HUES48 (cell line): ENCODE measurements around the gene TMUB1.

Experiments
- H3K27ac ChIP-seq: one replicate; pipeline ENCODE4 v1.7.0; 2013; ENCODE audit warnings: low read depth, low read length, inconsistent platforms
- H3K27me3 ChIP-seq: 2 replicates; pipeline ENCODE4 v1.6.1; 2013; ENCODE audit warnings: mild to moderate bottlenecking, low read length; ENCODE audit not compliant: control insufficient read depth, insufficient read depth
- H3K36me3 ChIP-seq: 2 replicates; pipeline ENCODE4 v1.6.1; 2013; ENCODE audit warnings: low read length; ENCODE audit not compliant: control insufficient read depth, insufficient read depth
- H3K4me1 ChIP-seq: 2 replicates; pipeline ENCODE4 v1.6.1; 2013; ENCODE audit warnings: mild to moderate bottlenecking, low read length; ENCODE audit not compliant: control insufficient read depth, insufficient read depth
- H3K4me3 ChIP-seq: 2 replicates; pipeline ENCODE4 v1.5.1; 2013; ENCODE audit warnings: mild to moderate bottlenecking, low read depth, low read length
- H3K9ac ChIP-seq: 2 replicates; pipeline ENCODE4 v1.6.1; 2013; ENCODE audit warnings: mild to moderate bottlenecking, low read depth, low read length, moderate library complexity
- H3K9me3 ChIP-seq: 2 replicates; pipeline ENCODE4 v1.6.1; 2013; ENCODE audit warnings: low read length; ENCODE audit not compliant: control insufficient read depth, insufficient read depth

The TMUB1 gene

GRCh38 chr7:151088856-151089699, 5.8 kb upstream of the TMUB1 start:
- H3K4me1 ChIP-seq, result peaks cover 31% of the 10 kb centered on the region
- H3K4me3 ChIP-seq, result peak overlapping the region; percentile 80
- H3K27me3 ChIP-seq, result peaks cover 33% of the 10 kb centered on the region
- H3K36me3 ChIP-seq, result 0 out of 2 replicates have a peak, but pooled peaks cover 3% of the 10 kb centered on the region
- no peaks in the 10 kb centered on the region for H3K9me3 ChIP-seq
- H3K27ac ChIP-seq, result peak overlapping the region; percentile 57
- no peak overlapping the region for H3K9ac ChIP-seq

- Histone ChIP-seq H3K9ac (no peak overlapping the region), H3K36me3 (0 out of 2 replicates have a peak, but pooled peaks cover 3% of the 10 kb centered on the region), H3K27ac (peak overlapping the region; percentile 57), H3K4me1 (peaks cover 34% of the 10 kb centered on the region), H3K27me3 (peaks cover 37% of the 10 kb centered on the region), H3K9me3 (no peaks in the 10 kb centered on the region), H3K4me3 (peak overlapping the region; percentile 80)
Measured at GRCh38 chr7:151088019-151088855, 4.9 kb upstream of the TMUB1 start.

GRCh38 chr7:151087245-151088018, 4.1 kb upstream of the TMUB1 start:
- H3K4me1 ChIP-seq, result peaks cover 37% of the 10 kb centered on the region
- H3K9me3 ChIP-seq, result no peaks in the 10 kb centered on the region
- H3K9ac ChIP-seq, result peak overlapping the region; percentile 30; the same call in 1 of the 2 replicates
- peak overlapping the region; percentile 80 for H3K4me3 ChIP-seq
- H3K27me3 ChIP-seq, result peaks cover 37% of the 10 kb centered on the region
- H3K36me3 ChIP-seq, result 0 out of 2 replicates have a peak, but pooled peaks cover 1% of the 10 kb centered on the region
- H3K27ac ChIP-seq, result no peak overlapping the region

DNA sequence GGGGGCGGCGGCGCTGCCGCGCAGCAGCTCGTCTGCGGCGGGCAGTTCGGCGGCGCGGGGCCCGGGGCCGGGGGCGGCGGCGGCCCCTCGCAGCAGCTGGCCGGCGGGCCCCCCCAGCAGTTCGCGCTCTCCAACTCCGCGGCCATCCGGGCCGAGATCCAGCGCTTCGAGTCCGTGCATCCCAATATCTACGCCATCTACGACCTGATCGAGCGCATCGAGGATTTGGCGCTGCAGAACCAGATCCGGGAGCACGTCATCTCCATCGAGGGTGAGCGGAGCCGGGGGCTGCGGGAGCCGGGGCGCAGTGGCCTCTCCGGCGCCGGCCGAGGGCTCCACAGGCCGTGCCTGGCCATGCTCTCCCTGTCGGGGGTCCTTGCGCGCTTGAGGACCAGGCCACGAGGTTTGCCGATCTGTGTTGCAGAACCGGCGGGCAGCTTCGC, 3.5 kb upstream of the TMUB1 start:
- Histone ChIP-seq H3K4me3 (peak overlapping the region; percentile 80), H3K9ac (peak overlapping the region; percentile 30; the same call in 1 of the 2 replicates), H3K9me3 (no peaks in the 10 kb centered on the region), H3K27me3 (peaks cover 37% of the 10 kb centered on the region), H3K4me1 (peaks cover 42% of the 10 kb centered on the region), H3K36me3 (no peaks in the 10 kb centered on the region), H3K27ac (no peak overlapping the region)

GRCh38 chr7:151085691-151086620, 2.7 kb upstream of the TMUB1 start, which contains the start of gene AGAP3:
Gene AGAP3, plus strand, starts transcription at chr7:151086475. Its CDS starts 267 bp downstream, at chr7:151086742.
- Histone ChIP-seq H3K36me3 (no peaks in the 10 kb centered on the region), H3K27ac (peak within 1 kb of the TSS; percentile 78), H3K27me3 (peaks cover 37% of the 10 kb centered on the region), H3K4me1 (peaks cover 44% of the 10 kb centered on the region), H3K9ac (peak within 1 kb of the TSS; percentile 30; the same call in 1 of the 2 replicates), H3K4me3 (peak within 1 kb of the TSS; percentile 80), H3K9me3 (no peaks in the 10 kb centered on the region)

DNA sequence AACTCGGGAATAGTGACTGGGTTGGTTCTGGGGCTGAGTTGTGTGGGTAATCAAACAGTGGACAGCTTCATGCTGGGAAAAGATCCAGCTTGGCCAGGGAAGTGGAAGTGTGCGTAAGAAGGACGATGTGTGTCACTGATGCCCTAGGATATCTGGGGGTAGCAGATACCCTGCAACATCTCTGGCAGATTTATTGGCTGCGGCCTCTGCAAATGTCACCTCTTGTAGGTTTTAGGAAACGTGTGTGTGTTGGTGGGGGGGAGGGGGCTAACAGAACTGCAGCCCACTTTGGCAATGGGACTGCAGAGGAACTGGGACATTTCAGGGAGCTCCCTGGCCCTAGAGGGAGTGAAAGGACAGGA, 2.0 kb upstream of the TMUB1 start:
- H3K27ac ChIP-seq, result no peak overlapping the region
- no peak overlapping the region for H3K9ac ChIP-seq
- H3K4me3 ChIP-seq, result peak overlapping the region; percentile 74; the same call in 1 of the 2 replicates
- H3K27me3 ChIP-seq, result peaks cover 37% of the 10 kb centered on the region
- no peaks in the 10 kb centered on the region for H3K36me3 ChIP-seq
- H3K9me3 ChIP-seq, result no peaks in the 10 kb centered on the region
- H3K4me1 ChIP-seq, result peaks cover 44% of the 10 kb centered on the region

DNA sequence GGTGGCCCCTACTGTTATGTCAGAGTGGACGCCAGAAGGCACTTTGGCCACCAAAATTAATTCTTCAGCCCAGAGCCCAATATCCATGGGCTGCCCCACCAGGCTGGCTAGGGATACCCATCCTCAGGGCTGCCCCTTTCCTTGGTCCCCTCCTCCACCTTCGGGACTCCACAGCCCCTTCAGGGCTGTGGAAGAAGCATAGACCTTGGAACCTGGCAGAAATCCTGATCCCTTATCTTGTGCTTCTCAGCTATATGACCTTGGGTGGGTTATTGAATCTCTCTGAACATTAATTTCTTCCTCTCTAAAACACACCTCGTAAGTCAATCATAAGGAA, 499 bp upstream of the TMUB1 start:
- Histone ChIP-seq H3K4me1 (peaks cover 47% of the 10 kb centered on the region), H3K9me3 (no peaks in the 10 kb centered on the region), H3K9ac (no peak overlapping the region), H3K4me3 (peak overlapping the region; percentile 65), H3K27ac (no peak overlapping the region), H3K27me3 (peaks cover 33% of the 10 kb centered on the region), H3K36me3 (no peaks in the 10 kb centered on the region)

GRCh38 chr7:151082141-151083070, 887 bp downstream of the TMUB1 start:
- no peak overlapping the region for H3K27ac ChIP-seq
- H3K9ac ChIP-seq, result no peak overlapping the region
- peaks cover 37% of the 10 kb centered on the region for H3K4me1 ChIP-seq
- peaks cover 19% of the 10 kb centered on the region for H3K27me3 ChIP-seq
- no peaks in the 10 kb centered on the region for H3K36me3 ChIP-seq
- no peaks in the 10 kb centered on the region for H3K9me3 ChIP-seq
- peak overlapping the region; percentile 65 for H3K4me3 ChIP-seq
